Stimulated activated CD4-positive, alpha-beta T cell treated with anti-CD3 and anti-CD28 coated beads, TNF-alpha, amount 100 ng/mL, for 48 hours (primary cell): ENCODE measurements around the gene NUDT4B.
"Not testable (repeated sequence)": the region's sequence is repeated elsewhere in the genome, so short reads cannot be mapped to it uniquely, and the experiment has no call there.

Experiments
- DNase-seq, 3 donors: peaks; one replicate each; pipeline ENCODE4 v3.0.0-alpha.2; 2020; ENCODE audit warnings: low read depth in 3 of 3

The NUDT4B gene

DNA sequence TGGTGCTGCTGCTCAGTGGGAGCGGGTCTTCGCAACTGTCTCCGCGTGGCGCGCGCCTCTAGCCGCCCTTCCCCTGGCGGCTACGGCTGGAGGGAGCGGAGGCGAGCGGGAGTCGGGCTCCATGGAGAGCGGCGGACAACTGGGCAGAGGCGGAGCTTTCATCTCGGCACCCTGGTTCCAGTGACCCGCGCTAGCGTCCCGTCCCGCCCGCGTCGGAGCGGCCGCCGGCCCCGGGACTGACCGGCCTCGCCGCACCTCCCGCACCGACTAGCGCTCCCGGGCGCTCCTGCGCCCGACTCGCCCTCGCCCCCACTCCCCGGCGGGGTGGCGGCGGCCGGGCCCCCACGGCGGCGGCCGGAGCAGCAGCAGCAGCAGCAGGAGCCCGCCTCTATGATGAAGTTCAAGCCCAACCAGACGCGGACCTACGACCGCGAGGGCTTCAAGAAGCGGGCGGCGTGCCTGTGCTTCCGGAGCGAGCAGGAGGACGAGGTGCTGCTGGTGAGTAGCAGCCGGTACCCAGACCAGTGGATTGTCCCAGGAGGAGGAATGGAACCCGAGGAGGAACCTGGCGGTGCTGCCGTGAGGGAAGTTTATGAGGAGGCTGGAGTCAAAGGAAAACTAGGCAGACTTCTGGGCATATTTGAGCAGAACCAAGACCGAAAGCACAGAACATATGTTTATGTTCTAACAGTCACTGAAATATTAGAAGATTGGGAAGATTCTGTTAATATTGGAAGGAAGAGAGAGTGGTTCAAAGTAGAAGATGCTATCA, at the start of gene NUDT4B:
Gene NUDT4B (plus strand): TSS at position 212 of the 772 bp plus-strand sequence. CDS start 179 bp downstream, at position 391.
- not testable (repeated sequence) for DNase-seq

DNA sequence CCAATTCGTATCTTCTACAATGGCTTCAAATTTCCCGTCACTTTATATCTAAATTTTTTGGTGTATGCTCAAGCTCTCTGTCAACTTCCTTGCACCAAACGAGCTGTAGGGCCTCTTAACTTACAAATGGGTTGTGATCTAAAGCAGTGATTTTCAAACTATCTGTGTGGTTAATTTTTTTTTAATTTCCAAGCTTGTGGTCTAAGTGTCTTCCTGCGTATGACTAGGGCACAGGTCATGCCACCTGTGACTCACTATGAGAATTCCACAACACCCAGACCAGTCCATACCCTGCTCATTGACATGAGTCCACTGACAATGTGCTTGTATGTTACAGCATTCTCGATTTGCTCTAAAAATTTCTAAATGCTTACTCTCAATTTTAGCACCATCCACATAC, 49.2 kb upstream of the NUDT4B start:
- not testable (repeated sequence) for DNase-seq

DNA sequence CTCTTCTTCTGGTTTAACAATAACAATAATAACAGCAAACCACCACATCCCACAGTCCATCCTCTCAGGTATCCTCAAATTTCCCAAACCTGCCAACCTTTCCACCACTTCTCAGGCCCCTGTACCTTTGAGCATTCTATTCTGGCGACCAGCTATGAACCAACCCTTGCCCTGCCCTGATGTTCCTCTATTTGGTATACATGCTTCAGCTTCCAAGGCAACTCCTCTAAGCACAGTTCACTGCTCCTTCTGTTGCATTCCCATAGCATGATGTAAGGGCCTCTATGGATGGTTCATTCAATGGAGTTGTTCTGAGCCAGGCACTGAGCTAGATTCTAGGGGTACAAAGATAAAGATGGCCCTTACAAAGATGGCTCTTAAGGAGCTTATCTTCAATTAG, 46.3 kb upstream of the NUDT4B start:
- DNase-seq, result not testable (repeated sequence)

DNA sequence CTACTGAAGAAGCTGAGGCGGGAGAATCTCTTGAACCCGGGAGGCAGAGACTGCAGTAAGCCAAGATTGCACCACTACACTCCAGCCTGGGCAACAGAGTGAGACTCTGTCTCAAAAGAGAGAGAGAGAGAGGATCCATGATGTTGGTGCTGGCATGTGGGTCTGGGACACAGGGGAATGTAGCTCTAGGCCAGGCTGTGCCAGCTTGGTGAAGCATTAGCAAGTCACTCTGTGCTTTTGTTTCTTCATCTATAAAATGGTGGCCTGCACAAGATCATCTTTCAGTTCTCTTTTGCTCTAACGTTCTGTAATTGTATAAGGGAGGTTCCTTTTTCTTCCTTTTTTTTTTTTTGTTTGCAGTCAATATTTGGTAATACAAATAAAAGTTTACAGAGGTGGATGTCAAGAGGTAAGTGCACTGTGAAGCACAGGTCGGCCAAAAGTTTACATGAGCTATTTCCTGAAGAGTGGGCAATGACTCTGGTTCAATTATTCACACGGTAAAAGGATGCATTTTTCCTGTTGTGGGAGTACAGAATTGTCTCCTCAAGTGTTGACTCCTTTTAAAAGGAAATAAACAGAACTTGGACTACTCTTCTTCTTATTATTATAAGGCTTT, 44.5 kb upstream of the NUDT4B start:
- DNase-seq, result not testable (repeated sequence)

DNA sequence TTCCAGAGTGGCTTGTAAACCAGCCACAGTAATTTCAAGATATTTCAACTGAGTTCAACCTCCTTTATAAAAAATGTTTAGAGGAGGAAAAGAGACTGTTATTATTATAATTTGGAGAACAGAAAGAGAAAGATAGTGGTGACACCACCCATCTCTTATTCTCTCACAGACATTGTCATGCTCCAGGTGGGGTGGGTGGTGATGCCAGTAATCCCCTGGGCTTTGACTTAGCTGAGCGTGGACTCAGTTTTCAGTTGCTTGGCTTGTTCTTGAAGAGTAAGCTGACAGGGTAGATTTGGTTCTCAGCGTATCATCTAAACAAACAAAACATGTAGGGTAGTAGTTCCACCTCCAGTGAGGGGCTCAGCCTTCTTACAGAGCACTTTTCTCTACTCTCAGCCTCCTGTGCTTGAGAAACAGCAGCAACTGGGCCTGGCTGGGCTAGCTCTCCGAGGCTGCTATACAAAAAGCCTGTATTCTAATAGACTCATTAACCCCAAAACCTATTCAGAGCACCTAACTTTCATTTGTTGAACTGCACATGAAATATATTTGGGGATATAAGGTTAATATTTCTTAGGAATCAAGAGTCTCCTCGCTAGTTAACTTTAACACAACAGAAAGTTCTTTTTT, 43.1 kb upstream of the NUDT4B start:
- DNase-seq, result not testable (repeated sequence)

DNA sequence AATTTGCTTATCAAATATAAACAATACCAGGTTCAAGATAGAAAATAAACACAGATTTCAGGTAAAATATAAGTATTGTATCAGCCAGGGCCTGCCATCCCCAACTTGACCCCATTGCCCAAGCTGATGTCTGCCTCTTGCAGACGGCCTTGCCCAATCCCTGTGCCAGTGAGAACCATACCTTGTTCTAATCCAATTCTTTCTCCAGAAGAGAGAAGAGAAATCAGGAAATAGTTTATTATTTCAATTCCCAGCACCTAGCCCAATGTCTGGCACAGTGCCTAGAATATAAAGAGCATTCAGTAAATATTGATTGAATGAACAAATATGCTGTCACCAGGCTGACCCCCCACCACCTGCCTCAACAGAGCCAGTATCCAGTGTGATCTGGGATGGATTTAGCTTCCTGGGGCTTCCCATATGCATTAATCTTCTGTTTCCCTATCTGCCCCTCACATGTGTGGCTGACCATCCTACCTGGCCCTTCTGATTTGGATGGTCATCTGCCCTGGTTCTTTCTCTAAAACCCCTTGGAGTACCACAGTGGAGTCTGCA, 39.7 kb upstream of the NUDT4B start:
- not testable (repeated sequence) for DNase-seq

DNA sequence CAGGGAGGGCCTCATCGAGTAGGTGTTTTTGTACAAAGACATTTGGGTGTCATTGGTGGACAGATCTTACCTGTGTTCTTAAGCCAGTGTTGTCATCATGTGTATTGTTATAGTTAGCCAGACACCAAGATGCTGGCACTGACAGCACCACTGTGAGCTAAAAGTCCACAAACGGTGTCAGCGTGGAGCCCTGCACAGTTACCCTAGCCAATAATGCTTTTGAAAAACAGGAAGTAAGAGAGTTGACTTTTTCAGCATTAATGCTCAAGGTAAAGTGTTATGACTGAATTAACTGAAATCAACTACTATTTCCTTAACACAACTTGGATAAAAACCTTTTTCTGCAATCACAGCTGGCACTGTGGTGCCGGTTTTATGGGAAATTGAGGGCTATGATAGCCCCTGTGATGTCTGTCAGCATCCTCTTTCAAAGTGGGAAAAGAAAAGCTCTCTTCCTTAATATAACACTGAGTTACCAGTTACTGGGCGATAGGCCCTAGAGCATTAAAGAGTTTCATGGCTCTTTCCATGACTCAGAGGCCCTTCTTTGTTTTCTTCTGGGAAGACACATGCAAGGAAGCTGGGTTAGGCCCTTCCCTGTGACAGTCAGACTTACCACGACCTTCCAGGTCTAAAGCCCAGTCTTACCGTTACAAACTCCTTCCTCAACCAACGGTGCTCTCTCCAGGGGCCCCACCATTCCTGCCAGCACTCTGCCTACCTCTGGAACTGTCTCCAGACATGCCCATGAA, 37.6 kb upstream of the NUDT4B start:
- DNase-seq, result not testable (repeated sequence)

DNA sequence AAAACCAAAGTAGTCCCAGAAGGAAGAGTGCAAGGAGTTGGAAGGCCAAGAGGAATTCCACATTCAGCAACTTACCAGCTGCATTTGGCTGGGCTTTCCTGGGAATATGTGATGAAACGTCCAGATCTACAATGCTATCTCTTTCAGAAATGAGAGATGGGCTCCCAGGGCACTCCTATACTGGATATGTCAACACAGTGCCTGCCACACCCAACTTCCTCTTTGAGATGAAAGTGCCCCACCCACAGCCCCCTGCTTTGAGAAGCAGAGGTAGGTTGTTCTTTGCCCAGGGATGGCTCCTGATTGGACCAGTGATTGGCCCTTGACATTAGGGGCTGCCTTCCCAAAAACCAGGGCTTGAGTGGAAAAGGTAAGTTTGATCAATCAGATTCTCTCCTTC, 36.2 kb upstream of the NUDT4B start:
- not testable (repeated sequence) for DNase-seq

DNA sequence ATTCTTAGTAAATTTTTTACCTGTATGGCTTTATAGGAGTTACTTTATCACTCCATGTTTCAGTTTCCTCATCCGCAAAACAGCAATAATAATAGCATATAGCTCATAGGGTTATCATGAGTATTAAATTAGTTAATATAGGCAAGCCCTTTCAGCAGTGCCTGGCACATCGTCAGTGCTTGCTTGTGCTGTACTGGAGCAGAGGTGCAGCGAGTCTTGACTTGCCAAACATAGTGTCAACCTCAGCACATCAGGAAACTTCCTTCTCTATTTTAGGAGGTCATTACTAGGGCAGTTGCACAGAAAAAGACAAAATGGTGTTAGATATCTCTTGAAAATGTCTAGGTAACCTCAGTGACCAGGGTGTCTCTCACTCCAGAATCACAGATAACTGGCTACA, 33.1 kb upstream of the NUDT4B start:
- not testable (repeated sequence) for DNase-seq

DNA sequence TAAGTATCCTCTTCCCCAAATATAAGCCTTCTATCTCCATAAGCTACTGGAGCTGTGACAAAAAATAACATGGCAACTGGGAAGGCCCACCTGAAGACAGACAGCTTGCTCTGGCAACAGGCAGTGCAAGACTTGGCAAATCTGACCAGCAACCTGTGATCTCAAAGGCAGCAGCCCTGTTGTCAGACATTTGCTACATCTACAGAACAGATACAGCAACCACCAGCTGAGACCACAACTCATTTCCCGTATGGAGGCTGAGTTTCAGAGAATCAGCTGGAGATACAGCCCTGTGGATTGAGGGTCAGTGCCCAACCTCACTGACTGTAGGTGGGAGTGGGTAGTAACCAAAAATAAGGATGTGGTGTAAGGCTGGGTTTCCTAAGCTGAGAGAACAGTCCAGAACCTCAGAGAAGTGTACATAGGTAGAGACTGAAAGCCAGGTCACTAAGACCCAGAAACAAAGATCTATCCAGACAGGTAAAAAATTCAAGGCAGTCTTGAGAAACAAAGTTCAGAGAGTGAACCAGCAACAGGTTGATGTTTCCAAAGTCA, 31.5 kb upstream of the NUDT4B start:
- DNase-seq, result not testable (repeated sequence)

DNA sequence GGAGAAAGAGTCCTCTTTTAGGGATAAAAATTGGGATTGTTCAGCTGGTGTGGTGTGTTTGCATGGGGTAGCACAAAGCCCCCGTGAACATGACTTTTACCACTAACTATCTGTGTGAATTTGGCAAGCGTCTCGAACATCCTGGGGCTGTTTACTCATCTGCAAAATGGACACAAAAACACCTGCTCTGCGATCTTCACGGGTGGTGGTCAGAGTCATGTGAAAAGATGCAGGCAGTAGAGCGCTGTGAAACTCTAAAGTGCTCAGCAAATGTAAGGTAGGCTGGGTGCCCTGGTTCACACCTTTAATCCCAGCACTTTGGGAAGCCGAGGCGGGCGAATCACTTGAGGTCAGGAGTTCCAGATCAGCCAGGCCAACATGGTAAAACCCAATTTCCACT, 27.7 kb upstream of the NUDT4B start:
- not testable (repeated sequence) for DNase-seq

DNA sequence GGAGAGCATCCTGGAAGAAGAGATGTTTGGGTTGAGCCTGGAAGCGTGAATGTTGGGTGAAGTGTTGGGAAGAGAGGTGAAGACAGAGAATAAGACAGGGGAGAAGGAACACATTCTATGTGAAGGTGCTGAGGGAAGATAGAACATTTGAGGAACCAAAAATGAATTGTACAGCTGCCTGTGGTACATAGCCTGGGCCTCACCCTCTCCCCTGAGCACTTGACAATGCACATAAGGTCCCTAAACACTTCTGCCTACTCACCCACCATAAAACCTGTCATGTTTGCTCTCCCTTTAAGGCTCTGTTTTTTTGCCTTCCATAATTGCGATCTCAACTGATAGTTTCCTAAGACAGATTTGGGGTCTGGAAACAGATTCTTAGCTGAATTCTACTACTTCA, 25.8 kb upstream of the NUDT4B start:
- not testable (repeated sequence) for DNase-seq

DNA sequence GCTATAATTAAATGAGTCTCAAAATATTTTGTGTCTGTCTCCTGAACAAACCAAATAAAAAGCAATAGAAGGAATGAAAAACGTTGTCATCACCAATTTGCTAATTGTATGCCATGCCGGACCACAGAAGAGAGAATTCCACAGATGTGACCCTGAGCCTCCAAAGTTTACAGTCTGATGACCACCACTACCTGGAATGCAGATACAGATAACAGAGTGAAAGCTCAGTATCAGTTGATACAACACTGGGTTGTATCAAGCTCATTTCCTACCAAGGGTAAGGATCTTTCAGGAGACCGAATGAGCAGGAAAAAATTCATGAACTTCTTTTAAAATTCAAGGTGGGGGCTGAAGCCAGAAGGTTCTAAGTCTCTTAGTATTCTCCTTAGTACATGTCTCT, 25.1 kb upstream of the NUDT4B start:
- not testable (repeated sequence) for DNase-seq

DNA sequence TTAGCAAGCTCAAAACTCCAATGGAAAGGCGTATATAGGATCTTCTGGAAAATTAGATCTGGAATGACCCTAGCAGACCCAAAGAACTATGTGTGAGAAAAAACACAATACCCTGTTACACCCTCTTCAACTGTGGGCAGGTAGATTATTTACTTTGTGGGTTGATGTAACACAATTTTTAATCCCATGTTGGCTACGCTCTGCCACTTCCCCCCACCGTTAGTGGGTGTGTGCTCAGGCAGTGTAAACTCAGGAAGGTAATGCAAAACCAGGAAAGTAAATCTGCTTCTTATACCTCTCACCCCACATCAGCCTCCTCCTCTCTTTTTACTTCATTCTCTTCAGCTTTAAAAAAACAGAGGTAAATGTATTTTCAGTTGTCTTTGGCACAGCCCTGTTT, 23.7 kb upstream of the NUDT4B start:
- DNase-seq, result not testable (repeated sequence)

DNA sequence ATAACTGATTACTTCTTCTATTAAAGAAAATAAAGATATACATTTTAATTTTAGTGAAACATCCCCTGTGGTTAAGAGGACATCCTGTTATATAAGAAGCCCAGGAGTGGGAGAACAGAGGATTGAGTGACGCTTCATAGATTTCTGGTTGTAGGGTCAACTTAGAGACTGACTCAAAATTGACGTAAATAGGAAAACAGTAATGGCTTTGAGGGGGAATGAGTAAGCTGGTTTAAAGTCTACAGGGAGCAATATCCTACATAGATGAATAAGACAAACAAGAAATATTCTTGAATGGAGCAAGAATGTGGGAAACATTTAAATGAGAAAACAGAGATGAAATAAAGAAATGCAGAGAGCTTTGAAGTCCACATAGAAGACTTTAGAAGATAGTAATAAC, 20.7 kb upstream of the NUDT4B start:
- not testable (repeated sequence) for DNase-seq

DNA sequence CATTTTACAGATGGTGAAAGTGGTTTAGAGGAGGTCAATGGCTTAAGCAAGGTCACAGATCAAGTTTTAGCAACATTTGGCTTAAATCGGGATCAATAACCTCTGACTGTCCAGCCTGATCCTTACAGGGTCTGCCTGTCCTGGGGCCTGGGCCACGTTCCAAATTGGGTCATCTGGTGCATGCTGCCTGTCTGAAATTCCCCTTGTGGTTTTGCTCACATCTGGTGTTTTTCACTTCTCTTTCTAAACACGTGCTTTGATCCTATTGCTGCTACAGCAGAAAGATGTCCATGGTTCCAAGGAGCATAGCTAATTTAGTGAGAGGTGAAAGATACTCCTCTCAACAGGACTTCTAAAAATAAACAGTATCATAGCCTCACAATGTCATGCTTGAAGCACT, 19.4 kb upstream of the NUDT4B start:
- DNase-seq, result not testable (repeated sequence)

DNA sequence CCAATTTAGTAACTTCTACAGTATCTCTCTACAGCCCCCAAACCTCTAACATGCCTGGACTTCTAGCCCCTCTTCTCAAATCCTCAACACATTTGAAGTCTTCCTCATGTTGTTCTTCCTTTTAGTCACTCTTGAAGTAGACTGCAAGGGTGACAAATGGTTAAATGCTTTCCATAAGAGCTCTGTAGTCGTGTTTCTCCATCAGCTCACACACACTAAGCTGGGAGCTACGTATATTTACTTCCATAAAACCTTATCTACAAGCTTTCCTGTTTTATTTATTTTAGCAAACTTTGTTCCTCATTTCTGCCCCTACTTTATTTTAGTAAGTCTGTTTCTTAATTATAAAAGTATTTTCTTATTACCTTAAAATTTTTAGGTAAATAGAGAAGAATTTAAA, 19.0 kb upstream of the NUDT4B start:
- DNase-seq, result not testable (repeated sequence)

DNA sequence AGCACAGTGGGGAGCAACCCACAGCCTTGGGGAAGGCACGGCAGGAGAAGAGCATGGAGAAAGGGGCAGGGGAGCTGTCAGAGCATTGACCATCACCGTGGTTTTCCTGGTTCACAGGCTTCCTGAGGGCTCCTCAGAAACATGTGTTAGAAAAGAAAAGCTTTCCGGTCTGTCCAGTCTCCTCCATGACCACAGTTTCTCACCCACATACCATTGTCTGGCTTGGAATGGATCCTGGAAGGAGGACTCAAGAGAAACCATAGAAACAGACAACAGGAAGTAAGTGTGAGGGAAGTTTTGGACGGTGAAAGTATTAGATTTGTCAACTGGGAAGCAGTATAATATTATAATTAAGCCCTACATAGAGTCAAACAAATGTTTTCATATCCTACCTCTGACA, 16.3 kb upstream of the NUDT4B start:
- not testable (repeated sequence) for DNase-seq

DNA sequence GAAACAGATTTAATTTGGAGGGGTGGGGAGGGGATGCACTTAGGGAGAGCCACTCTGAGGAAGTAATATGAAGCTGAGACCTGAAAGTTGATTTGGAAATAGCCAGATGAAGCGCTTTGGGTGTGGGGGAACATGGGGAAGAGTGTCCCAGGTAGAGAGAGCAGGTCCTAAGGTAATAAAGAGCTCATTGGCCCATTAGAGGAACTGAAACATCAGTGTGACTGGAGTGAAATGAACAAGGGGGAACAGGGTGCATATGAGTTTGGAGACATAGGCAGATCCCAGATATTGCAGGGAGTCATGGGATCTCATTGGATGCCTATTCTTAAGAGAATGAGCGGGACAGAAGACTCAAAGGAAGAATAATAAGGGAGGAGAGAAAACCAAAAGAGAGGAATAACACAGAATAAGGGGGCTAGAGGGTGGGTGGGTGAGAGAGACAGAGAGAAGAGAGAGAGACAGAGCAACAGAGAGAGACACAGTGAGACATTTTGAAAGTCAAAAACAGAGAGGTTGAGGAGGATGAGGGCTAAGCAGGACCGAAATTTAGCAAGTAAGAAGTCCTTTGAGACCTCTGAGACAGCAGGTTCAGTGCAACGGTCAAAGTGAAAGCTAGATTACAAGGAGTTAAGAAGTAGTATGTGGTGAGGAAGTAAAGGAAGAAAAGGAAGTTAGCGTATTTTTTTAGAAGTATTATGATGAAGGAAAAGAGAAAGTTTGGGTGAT, 14.8 kb upstream of the NUDT4B start:
- not testable (repeated sequence) for DNase-seq

DNA sequence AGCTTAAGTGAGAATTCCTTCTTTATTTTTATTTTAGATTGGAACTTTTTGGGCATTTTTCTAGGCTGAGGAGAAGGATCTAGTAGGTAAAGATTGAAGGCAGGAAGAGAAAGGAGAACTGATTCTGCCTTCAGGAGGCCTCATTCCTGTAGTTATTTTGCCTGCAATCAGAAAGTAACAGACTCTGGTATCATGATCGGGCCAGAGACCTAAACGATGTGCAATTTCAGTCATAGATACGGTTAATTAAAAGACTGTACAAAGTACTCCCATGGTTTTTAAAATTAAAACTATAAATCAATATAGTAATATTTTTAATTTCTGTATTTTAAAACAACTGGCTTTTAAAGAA, 14.3 kb upstream of the NUDT4B start:
- DNase-seq, result not testable (repeated sequence)

DNA sequence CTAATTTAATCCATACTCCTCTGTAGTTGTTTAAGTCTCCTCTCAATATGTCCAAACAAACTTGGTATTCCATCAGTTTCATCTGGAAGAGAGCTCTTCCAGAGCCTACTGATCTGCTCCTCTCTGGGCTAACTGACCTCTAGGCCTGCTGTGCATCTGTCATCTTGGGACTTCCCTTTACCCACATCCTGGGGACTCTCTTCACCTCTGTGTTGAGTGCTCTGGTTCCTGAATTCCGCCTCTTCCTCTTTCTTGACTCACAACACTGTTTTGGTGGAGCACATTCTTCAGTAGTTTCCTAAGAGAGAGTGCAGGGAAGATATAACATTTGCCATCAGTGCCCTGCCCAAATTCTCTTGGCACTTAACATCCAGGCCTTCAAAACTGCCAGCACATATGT, 13.0 kb upstream of the NUDT4B start:
- not testable (repeated sequence) for DNase-seq
